Transverse colon (tissue), 4 donors: ENCODE results near the gene TPRA1. TPM values are rescaled to one million over a fixed set of nuclear protein-coding genes. Genes with fewer than 3 reads are reported as not detected.
A peak's percentile ranks its signal among the peaks of the same experiment; 100 is the strongest.

Experiments
- DNase-seq: peaks from one replicate; pipeline ENCODE4 v3.0.0-alpha.2; 2019
- H3K27ac ChIP-seq, 4 donors: fragments of 200-600 bp; sonication (generic); 2 replicates each; pipeline ENCODE4 v1.5.1; 2016 to 2018; ENCODE audit warnings: inconsistent platforms in 4 of 4
- H3K27me3 ChIP-seq: fragments of 200-600 bp; sonication (generic); 2 replicates; pipeline ENCODE4 v1.5.1; 2017; ENCODE audit warnings: inconsistent platforms
- H3K36me3 ChIP-seq, 4 donors: fragments of 200-600 bp; sonication (generic); 2 replicates each; pipeline ENCODE4 v1.5.1; 2017 to 2019; ENCODE audit warnings: inconsistent platforms in 4 of 4
- H3K4me1 ChIP-seq, 4 donors: fragments of 200-600 bp; sonication (generic); 2 replicates each; pipeline ENCODE4 v1.5.1; 2017 to 2020; ENCODE audit warnings: inconsistent platforms in 4 of 4
- H3K4me3 ChIP-seq, 4 donors: fragments of 200-600 bp; sonication (generic); 1 replicate in 1 of 4; 2 replicates in 3 of 4; pipeline versions ENCODE4 v1.5.1 to v1.6.1; 2017 to 2019; ENCODE audit warnings: inconsistent platforms in 4 of 4
- H3K9me3 ChIP-seq, 2 donors: fragments of 200-600 bp; sonication (generic); 2 replicates each; pipeline ENCODE4 v1.5.1; 2017 to 2019; ENCODE audit warnings: inconsistent platforms in 2 of 2
- CTCF ChIP-seq, 5 experiments: fragments of 200-600 bp in 3 of 5; fragments of 450-650 bp in 2 of 5; sonication (generic) in 3 of 5; IDR thresholded peaks; 1 replicate in 2 of 5; 2 replicates in 3 of 5; pipeline ENCODE4 v1.5.1; 2016 to 2017; ENCODE audit warnings: antibody characterized with exemption in 5 of 5, inconsistent platforms in 3 of 5, mild to moderate bottlenecking in 2 of 5, moderate library complexity in 1 of 5
- EP300 ChIP-seq: sonication (generic); formaldehyde crosslinking; IDR thresholded peaks from one replicate; pipeline ENCODE4 v1.6.1; 2017; ENCODE audit warnings: antibody characterized with exemption, low read depth
- POLR2A ChIP-seq: fragments of 450-650 bp; IDR thresholded peaks from one replicate; pipeline ENCODE4 v1.6.1; 2016; ENCODE audit warnings: antibody characterized with exemption, mild to moderate bottlenecking, moderate library complexity
- POLR2AphosphoS5 ChIP-seq, 3 donors: sonication (generic); formaldehyde crosslinking; IDR thresholded peaks; one replicate each; pipeline ENCODE4 v1.6.1; 2016; ENCODE audit warnings: antibody characterized with exemption in 3 of 3
- WGBS, 2 donors: methylation state at CpG; one replicate each; pipeline ENCODE4 v1.1.5; 2018; ENCODE audit warnings: low coverage in 1 of 2; 5-methylcytosine and 5-hydroxymethylcytosine counted together
- in situ Hi-C, 4 donors: fragments of 200-750 bp; cut with MboI; loops; one replicate each; pipeline versions ENCODE4 v1.15.0 to v1.15.1; 2017; ENCODE audit warnings: low sequenced_read_pairs in 3 of 4, low pct_ligation_motif_present in 1 of 4, low pct_unique_long_range_greater_than_20kb in 1 of 4
- intact Hi-C: fragments of 100-400 bp; cut with DNase I; formaldehyde crosslinking; loops from one replicate; pipeline ENCODE4 v1.15.1; 2023; ENCODE audit warnings: low total_unique reads
- total RNA-seq, 4 donors: library from RNA; depleted of rRNA; stranded (reverse); fragments of >200 nt; gene quantifications; one replicate each; pipeline ENCODE4 v1.1.0, GENCODE V29; 2016

The TPRA1 gene
- total RNA-seq, 4 donors from 2014 or later = 16.1 to 29.8 (median 21.1) TPM

DNA sequence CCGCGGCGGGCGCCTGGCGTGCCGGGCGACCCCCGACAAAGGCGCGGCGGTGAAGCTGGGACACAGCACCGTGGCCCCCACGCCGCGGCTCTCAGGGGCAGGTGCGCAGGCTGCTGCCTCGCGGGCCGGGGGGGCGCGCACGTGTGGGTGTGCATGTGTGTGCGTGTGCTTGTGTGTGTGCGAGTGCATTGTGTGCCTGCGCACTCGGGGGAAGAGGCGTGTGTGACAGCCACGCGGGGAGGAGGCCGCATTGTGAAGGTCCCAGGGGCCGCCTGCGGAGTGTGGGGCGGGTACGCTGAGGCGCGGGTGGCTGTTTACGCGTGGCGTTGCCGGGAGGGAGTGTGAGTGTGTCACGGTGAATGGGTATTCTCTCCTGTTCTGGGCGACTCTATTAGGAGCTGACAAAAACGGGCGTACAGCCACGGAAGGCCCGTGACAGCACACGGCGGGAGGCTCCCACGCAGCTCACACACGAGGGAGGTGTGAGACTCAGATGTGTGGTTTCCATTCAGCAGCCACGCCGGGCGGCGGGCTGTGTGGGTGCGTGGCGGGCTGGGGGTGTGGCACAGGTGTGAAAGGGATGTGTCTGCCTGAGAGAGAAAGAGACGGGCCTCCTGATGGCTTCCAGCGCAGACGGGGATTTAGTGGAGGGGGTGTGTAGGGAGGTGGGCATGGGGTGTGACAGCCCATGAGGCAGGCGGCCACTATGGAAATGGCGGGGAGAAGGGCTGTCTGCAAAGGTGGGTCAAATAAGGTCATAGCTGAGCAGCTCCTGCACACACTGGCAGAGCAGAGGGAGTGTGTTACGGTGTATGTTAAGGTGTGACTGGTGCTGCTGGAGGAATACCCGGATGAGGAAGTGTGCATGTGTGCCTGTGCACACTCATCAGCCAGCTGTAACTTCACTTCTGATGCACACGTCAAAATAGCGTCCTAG is 39.2 kb upstream of the TPRA1 start:
- no peak overlapping the region for H3K27ac ChIP-seq
- H3K27me3 ChIP-seq = peaks cover 10% of the 10 kb centered on the region
- peak overlapping the region; percentile 35 to 52 (median 44) for H3K4me3 ChIP-seq
- TF ChIP-seq POLR2AphosphoS5 (IDR thresholded peaks at IDR 0.05) = no peak
- H3K36me3 ChIP-seq = no peaks in the 10 kb centered on the region
- H3K9me3 ChIP-seq = no peaks in the 10 kb centered on the region
- 16% methylated on average over 58 of the region's 65 CpGs; no CpG with 5 or more reads in 1 of the 2 donors for WGBS, 2 donors
- in situ Hi-C loops (no loop called here), intact Hi-C loops (no loop called here)
- H3K4me1 ChIP-seq = peaks cover 11 to 13% (median 12%) of the 10 kb centered on the region in 4 donors
- peak; percentile 49 for DNase-seq

GRCh38 chr3:127628788-127629466 is 38.4 kb upstream of the TPRA1 start, which contains the start of gene PODXL2:
Gene PODXL2 (plus strand): TSS chr3:127629185. CDS start chr3:127629220, 35 bp downstream.
- WGBS, 2 donors = 9 to 50% methylated on average over 4 to 77 of the region's 105 CpGs
- Histone ChIP-seq H3K27ac (no peak within 1 kb of the TSS), H3K27me3 (peaks cover 10% of the 10 kb centered on the region), H3K4me3 (peak within 1 kb of the TSS; percentile 35 to 52 (median 44)), H3K9me3 (no peaks in the 10 kb centered on the region), H3K36me3 (no peaks in the 10 kb centered on the region), H3K4me1 (peaks cover 11 to 13% (median 12%) of the 10 kb centered on the region in 4 donors)
- no peak for TF ChIP-seq POLR2AphosphoS5 (IDR thresholded peaks at IDR 0.05)
- TF ChIP-seq POLR2A = no peak
- no peak for TF ChIP-seq CTCF (IDR thresholded peaks at IDR 0.05)
- TF ChIP-seq EP300 = no peak
- in situ Hi-C loops (no loop called here), intact Hi-C loops (no loop called here)
- DNase-seq = peak; percentile 53

DNA sequence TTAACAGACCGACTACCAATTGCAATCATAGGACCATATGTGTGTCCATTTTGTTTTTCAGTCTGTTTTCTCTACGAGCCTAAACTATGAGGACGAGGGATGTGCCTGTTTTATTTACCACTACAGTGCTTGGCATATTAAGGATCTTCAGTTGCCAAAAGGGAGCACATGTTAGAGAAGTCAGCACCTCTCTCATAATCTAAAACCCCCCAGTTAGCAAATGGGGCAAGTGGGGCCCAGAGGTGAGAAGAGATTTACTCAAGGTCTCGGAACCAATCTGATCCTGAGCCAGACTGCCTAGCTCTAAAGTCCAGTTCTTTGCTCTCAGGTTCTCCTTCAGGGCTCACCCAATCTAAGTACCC is 37.9 kb upstream of the TPRA1 start:
- Histone ChIP-seq H3K9me3 (no peaks in the 10 kb centered on the region), H3K36me3 (no peaks in the 10 kb centered on the region), H3K4me3 (no peak overlapping the region), H3K27me3 (peaks cover 10% of the 10 kb centered on the region), H3K27ac (no peak overlapping the region), H3K4me1 (peaks cover 11 to 13% (median 12%) of the 10 kb centered on the region in 4 donors)
- DNase-seq = no peak
- TF ChIP-seq POLR2AphosphoS5 (IDR thresholded peaks at IDR 0.05) = no peak
- TF ChIP-seq EP300 = no peak
- TF ChIP-seq POLR2A = no peak
- no peak for TF ChIP-seq CTCF (IDR thresholded peaks at IDR 0.05)
- WGBS, 2 donors = 60 to 69% methylated on average over 2 to 4 of the region's 4 CpGs
- in situ Hi-C loops (no loop called here), intact Hi-C loops (no loop called here)

GRCh38 chr3:127625821-127626220 is 35.3 kb upstream of the TPRA1 start:
- peaks cover 11 to 13% (median 12%) of the 10 kb centered on the region in 4 donors for H3K4me1 ChIP-seq
- H3K9me3 ChIP-seq = no peaks in the 10 kb centered on the region
- peaks cover 10% of the 10 kb centered on the region for H3K27me3 ChIP-seq
- H3K4me3 ChIP-seq = no peak overlapping the region
- H3K36me3 ChIP-seq = peaks cover 0 to 4% (median 0%) of the 10 kb centered on the region in 4 donors
- 40 to 63% methylated on average over 2 of the region's 2 CpGs for WGBS, 2 donors
- H3K27ac ChIP-seq = no peak overlapping the region
- in situ Hi-C loops (no loop called here), intact Hi-C loops (no loop called here)
- TF ChIP-seq POLR2A = no peak
- TF ChIP-seq POLR2AphosphoS5 (IDR thresholded peaks at IDR 0.05) = no peak
- no peak for DNase-seq

DNA sequence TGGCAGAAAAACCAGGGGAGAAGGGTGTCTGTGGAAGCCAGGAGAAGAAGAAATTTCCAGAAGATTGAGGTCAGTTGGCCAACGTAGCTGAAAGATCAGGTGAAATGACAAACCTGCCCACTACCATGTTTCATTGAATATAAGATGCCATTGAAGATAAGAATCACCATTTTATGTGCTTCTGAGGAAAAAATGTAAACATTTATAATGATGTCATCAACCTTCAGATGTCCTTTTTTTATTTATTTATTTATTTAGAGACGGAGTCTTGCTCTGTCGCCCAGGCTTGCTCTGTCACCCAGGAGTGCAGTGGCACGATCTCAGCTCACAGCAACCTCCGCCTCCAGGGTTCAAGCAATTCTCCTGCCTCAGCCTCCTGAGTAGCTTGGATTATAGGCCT is 33.5 kb upstream of the TPRA1 start:
- no peak for DNase-seq
- no peak overlapping the region for H3K27ac ChIP-seq
- WGBS, 2 donors = 74 to 87% methylated on average over 5 of the region's 5 CpGs
- H3K36me3 ChIP-seq = peaks cover 0 to 4% (median 0%) of the 10 kb centered on the region in 4 donors
- intact Hi-C loops (no loop called here), in situ Hi-C loops (no loop called here)
- peaks cover 10% of the 10 kb centered on the region for H3K27me3 ChIP-seq
- TF ChIP-seq CTCF (IDR thresholded peaks at IDR 0.05) (no peak), POLR2AphosphoS5 (IDR thresholded peaks at IDR 0.05) (no peak), POLR2A (no peak), EP300 (no peak)
- H3K9me3 ChIP-seq = no peaks in the 10 kb centered on the region
- no peak overlapping the region for H3K4me3 ChIP-seq
- peaks cover 0 to 3% (median 0%) of the 10 kb centered on the region in 4 donors for H3K4me1 ChIP-seq
